Brain microvascular endothelial cell (primary cell): ENCODE measurements around the gene TRIM41.
"Not testable (repeated sequence)": the region's sequence is repeated elsewhere in the genome, so short reads cannot be mapped to it uniquely, and the experiment has no call there.

Experiments used
- DNase-seq: peaks from one replicate; pipeline ENCODE4 v3.0.0-alpha.2; 2020
- H3K27ac ChIP-seq: fragments of 250-450 bp; sonication (Bioruptor Pico); 2 replicates; pipeline ENCODE4 v1.5.1; 2020; ENCODE audit warnings: mild to moderate bottlenecking, moderate library complexity
- H3K27me3 ChIP-seq: fragments of 250-450 bp; sonication (Bioruptor Pico); replicated peaks from 2 replicates; pipeline ENCODE4 v1.5.1; 2020; ENCODE audit warnings: mild to moderate bottlenecking
- H3K36me3 ChIP-seq: fragments of 250-450 bp; sonication (Bioruptor Pico); replicated peaks from 2 replicates; pipeline ENCODE4 v1.5.1; 2020; ENCODE audit warnings: mild to moderate bottlenecking
- H3K4me3 ChIP-seq: 2 replicates; pipeline ENCODE4 v1.5.1; 2011; ENCODE audit warnings: low read depth, mild to moderate bottlenecking, control low read depth, low read length, moderate library complexity
- CTCF ChIP-seq: IDR thresholded peaks from 2 replicates; pipeline ENCODE4 v1.5.1; 2011; ENCODE audit warnings: low read depth, mild to moderate bottlenecking, moderate library complexity, low read length, control low read depth, inconsistent platforms; ENCODE audit errors: missing control alignments
- in situ Hi-C: cut with HindIII; loops from 2 replicates; pipeline ENCODE4 v1.10.0; 2017; ENCODE audit warnings: low sequenced_read_pairs, low pct_ligation_motif_present

TRIM41 gene

DNA sequence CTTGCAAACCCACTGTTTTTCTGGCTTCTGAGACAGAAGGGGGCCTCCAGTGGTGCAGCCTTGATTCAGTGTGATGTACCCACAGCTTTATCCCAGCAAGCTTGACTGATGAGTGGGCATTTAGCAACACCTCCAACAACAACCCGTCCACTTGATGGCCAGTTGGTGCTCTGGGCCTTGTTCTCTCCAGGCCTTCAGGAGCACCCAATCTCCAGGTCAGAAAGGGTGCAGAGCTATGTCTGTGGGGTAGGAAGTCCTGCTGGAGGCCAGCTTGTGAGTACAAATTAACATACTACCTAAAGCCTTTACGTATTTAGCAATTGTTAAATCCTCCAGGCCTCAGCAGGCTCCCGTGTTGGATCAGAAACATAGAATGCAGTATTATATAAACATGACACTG lies 48.0 kb downstream of the TRIM41 start:
- in situ Hi-C loops = no loop called here
- no peak for TF ChIP-seq CTCF
- H3K4me3 ChIP-seq = no peak overlapping the region

DNA sequence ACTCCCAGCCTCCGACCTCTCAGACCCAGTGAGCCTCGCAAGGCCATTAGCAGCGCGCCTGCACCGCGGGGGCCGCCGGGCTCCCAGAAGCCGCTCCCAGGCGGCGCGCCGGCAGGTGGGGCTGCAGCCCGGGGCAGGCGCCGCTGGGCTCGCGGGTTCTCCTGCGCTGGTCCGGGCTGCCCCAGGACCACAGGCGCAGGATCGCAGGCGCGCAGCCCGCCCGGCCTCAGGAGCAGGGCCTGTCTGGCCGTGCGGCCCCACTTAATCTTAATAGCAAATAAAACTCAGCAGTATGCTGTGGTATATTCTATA lies 50.3 kb downstream of the TRIM41 start:
- H3K36me3 ChIP-seq, in situ Hi-C loops, DNase-seq, H3K27me3 ChIP-seq, H3K4me3 ChIP-seq, H3K27ac ChIP-seq: not testable (repeated sequence)

More for the DNA sequence above, 48.0 kb downstream of the TRIM41 start:
- Histone ChIP-seq H3K27me3 (no peaks in the 10 kb centered on the region), H3K27ac (no peak overlapping the region), H3K36me3 (no peaks in the 10 kb centered on the region)
- DNase-seq = no peak

GRCh38 chr5:181280251-181280762 lies 57.2 kb downstream of the TRIM41 start:
- Histone ChIP-seq H3K27me3 (no peaks in the 10 kb centered on the region), H3K27ac (no peak overlapping the region), H3K4me3 (no peak overlapping the region), H3K36me3 (no peaks in the 10 kb centered on the region)
- in situ Hi-C loops = no loop called here
- no peak for DNase-seq
- TF ChIP-seq CTCF = no peak

- Histone ChIP-seq H3K27ac (no peak overlapping the region), H3K27me3 (no peaks in the 10 kb centered on the region), H3K36me3 (no peaks in the 10 kb centered on the region), H3K4me3 (no peak overlapping the region)
- TF ChIP-seq CTCF = no peak
- in situ Hi-C loops = no loop called here
- DNase-seq = no peak
Observed at GRCh38 chr5:181281077-181281983, 58.2 kb downstream of the TRIM41 start.

DNA sequence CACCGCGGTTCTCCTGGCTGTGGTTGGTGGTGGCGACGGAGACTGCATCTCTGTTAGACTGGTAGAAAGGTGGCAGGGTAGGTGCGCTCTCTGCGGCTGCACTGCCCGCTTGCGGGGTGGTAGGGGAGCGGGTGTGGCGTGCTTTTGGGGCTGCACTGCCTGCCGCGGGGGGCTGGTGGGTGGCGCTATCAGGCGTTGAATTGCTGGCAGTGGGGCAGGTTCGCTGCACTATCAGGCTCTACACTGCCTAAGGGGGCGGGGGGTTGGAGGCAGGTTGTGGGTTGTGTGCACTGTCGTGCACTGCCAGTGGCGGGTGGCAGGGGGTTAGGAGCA lies 58.9 kb downstream of the TRIM41 start:
- H3K27ac ChIP-seq = no peak overlapping the region
- no peak overlapping the region for H3K4me3 ChIP-seq
- no peaks in the 10 kb centered on the region for H3K27me3 ChIP-seq
- no peak for TF ChIP-seq CTCF
- DNase-seq = no peak
- no peaks in the 10 kb centered on the region for H3K36me3 ChIP-seq
- in situ Hi-C loops = no loop called here

DNA sequence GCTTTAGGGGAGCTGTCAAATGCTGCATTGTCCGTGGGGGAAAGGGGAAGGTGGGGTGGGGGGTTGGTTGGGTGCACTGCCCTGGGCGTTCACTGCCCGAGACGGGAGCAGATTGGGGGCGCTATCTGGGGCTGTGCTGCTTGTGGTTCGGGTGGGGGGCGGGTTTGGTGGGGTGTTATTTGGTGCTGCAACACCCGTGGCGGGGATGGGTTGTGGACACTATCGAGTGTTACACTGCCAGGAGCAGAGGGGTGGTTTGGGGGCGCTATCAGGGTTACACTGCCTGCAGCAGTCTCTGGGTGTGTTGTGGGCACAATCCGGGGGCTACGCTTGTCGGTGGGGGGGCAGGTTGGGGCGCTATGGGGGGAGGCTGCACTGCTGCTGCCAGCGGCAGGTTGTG lies 59.3 kb downstream of the TRIM41 start:
- H3K27me3 ChIP-seq, H3K36me3 ChIP-seq, in situ Hi-C loops, DNase-seq, H3K4me3 ChIP-seq, H3K27ac ChIP-seq: not testable (repeated sequence)

GRCh38 chr5:181282874-181283273 lies 59.8 kb downstream of the TRIM41 start:
- no peak overlapping the region for H3K4me3 ChIP-seq
- DNase-seq = no peak
- no peak for TF ChIP-seq CTCF
- H3K27me3 ChIP-seq = no peaks in the 10 kb centered on the region
- no peak overlapping the region for H3K27ac ChIP-seq
- H3K36me3 ChIP-seq = no peaks in the 10 kb centered on the region
- in situ Hi-C loops = no loop called here
